ENCODE results near the gene MAU2. TPM values are rescaled to one million over a fixed set of nuclear protein-coding genes. Genes with fewer than 3 reads are reported as not detected.
A peak's percentile ranks its signal among the peaks of the same experiment; 100 is the strongest.

MAU2 gene
- total and polyA plus RNA-seq, 2 of the 13 experiments (the other 11 are each of a cell fraction or from before 2014, with no cell fraction given): 16.8 to 33.8 TPM

DNA sequence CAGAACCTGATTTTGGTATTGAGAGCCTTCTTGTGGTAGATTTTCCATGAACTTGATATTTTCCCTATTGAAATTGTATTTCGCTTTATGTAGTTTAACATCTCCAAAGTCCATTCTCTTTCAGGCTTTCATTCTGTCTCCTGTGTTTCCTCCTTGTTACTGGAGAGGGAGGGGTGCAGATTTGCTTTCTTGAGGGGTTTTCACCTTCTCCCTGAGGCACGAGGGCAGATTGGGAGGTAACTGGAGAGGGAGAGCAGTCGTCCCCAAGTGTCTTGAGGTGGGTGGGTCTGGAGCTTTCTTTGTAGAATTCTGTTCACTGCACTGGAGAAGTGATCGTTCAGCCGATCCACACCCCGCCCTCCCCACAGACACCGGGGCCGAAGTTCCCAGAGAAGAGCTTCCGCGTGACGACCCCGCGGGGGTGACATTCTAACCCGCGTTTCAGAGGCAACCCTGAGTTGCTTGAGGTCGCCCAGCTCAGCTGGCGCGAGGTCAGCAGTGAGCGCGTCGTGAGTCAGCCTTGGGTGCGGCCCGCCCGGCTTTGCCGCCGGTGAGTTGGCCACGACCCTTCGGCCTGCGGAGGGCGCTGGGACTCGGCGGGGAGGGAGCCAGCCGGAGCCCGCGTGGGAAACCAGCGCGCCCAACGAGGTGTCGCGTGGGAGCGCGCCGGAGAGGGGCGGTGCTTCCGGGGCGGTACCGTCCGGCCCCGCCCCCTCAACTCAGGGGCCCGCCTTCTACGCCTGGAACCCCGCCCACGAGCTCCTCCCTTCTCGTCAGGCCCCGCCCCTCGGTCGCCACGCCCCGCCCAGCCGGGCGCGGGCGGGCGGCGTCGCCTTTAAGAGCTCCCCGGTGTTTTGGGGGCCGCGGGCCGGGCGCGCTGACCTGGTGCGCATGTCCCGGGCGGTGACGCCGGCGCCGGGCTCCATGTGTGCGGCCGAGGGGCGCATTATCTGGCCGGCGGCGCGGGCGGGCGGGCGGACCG, 84.5 kb downstream of the MAU2 start, which contains the start of gene GATAD2A (continued):
- TF ChIP-seq, protein P1, sequence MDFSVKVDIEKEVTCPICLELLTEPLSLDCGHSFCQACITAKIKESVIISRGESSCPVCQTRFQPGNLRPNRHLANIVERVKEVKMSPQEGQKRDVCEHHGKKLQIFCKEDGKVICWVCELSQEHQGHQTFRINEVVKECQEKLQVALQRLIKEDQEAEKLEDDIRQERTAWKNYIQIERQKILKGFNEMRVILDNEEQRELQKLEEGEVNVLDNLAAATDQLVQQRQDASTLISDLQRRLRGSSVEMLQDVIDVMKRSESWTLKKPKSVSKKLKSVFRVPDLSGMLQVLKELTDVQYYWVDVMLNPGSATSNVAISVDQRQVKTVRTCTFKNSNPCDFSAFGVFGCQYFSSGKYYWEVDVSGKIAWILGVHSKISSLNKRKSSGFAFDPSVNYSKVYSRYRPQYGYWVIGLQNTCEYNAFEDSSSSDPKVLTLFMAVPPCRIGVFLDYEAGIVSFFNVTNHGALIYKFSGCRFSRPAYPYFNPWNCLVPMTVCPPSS (IDR thresholded peaks at IDR 0.05): no peak
- TF ChIP-seq ARID2 (CRISPR knock-in tag; IDR thresholded peaks at IDR 0.05; ENCODE audit: borderline replicate concordance) (peak; percentile 99), NFRKB (IDR thresholded peaks at IDR 0.05) (no peak), ZKSCAN1 (IDR thresholded peaks at IDR 0.05; ENCODE audit: low read length) (no peak), NFE2 (CRISPR knock-in tag; IDR thresholded peaks at IDR 0.05) (no peak), ZUFSP (CRISPR knock-in tag; IDR thresholded peaks at IDR 0.05; ENCODE audit: borderline replicate concordance) (no peak), SRF (IDR thresholded peaks at IDR 0.05; ENCODE audit: low read depth, low read length) (no peak), ATF2 (CRISPR knock-in tag; IDR thresholded peaks at IDR 0.05) (peak; percentile 73; the same call in 1 of the 2 replicates), SOX5 (CRISPR knock-in tag; IDR thresholded peaks at IDR 0.05; ENCODE audit: borderline replicate concordance) (peak; percentile 49; the same call in 1 of the 2 replicates), ISX (CRISPR knock-in tag; conservative IDR thresholded peaks at IDR 0.05) (peak; percentile 91; the same call in 1 of the 2 replicates), ATF6 (CRISPR knock-in tag; conservative IDR thresholded peaks at IDR 0.05) (0 out of 2 replicates have a peak, but pooled peaks have one; percentile 52), FOXM1 (CRISPR knock-in tag; IDR thresholded peaks at IDR 0.05) (peak; percentile 85), FUBP1 (CRISPR knock-in tag; IDR thresholded peaks at IDR 0.05; ENCODE audit: borderline replicate concordance) (no peak), ZNF564 (CRISPR knock-in tag; IDR thresholded peaks at IDR 0.05) (peak; percentile 84), HOXA5 (CRISPR knock-in tag; IDR thresholded peaks at IDR 0.05) (peak; percentile 94), ZNF512B (CRISPR knock-in tag; IDR thresholded peaks at IDR 0.05; ENCODE audit: borderline replicate concordance) (no peak)

All from HepG2 (cell line).